Activated CD8-positive, alpha-beta T cell treated with anti-CD3 and anti-CD28 coated beads for 36 hours (primary cell): ENCODE data around the gene DAPK1. TPM values are rescaled to one million over a fixed set of nuclear protein-coding genes. Genes with fewer than 3 reads are reported as not detected.
A peak's percentile ranks its signal among the peaks of the same experiment; 100 is the strongest.

ENCODE experiments used
- ATAC-seq: fragments of 200-7000 bp; cut with Tn5 transposase; one replicate; pipeline ENCODE4 v1.10.0; 2021; ENCODE audit warnings: mild to moderate bottlenecking, moderate library complexity
- CTCF ChIA-PET: fragments of 350-600 bp; sonication (Branson Sonifier 250); formaldehyde crosslinking; loops from one replicate; lab custom pipeline; 2021; ENCODE audit warnings: antibody characterized with exemption; lab: Charles Lee
- POLR2A ChIA-PET: fragments of 350-600 bp; sonication (Branson Sonifier 250); formaldehyde crosslinking; loops from one replicate; lab custom pipeline; 2021; ENCODE audit warnings: antibody characterized with exemption; lab: Charles Lee
- DNase-seq: peaks from one replicate; pipeline ENCODE4 v3.0.0-alpha.2; 2020
- H3K27ac Mint-ChIP-seq: one replicate; pipeline ENCODE4 v1.8.0; 2021; ENCODE audit warnings: mild to moderate bottlenecking, mixed read lengths
- H3K27me3 Mint-ChIP-seq: one replicate; pipeline ENCODE4 v1.8.0; 2021; ENCODE audit warnings: mixed read lengths
- H3K36me3 Mint-ChIP-seq: one replicate; pipeline ENCODE4 v1.8.0; 2021; ENCODE audit warnings: low read depth, mixed read lengths
- H3K4me1 Mint-ChIP-seq: one replicate; pipeline ENCODE4 v1.8.0; 2021; ENCODE audit warnings: low read depth, mixed read lengths
- H3K4me3 Mint-ChIP-seq: one replicate; pipeline ENCODE4 v1.8.0; 2021; ENCODE audit warnings: mild to moderate bottlenecking, moderate library complexity, mixed read lengths
- H3K9me3 Mint-ChIP-seq: one replicate; pipeline ENCODE4 v1.8.0; 2021; ENCODE audit warnings: mixed read lengths
- CTCF ChIP-seq: fragments of 200-600 bp; IDR thresholded peaks from one replicate; pipeline ENCODE4 v1.8.0; 2022; ENCODE audit warnings: antibody characterized with exemption, mild to moderate bottlenecking
- intact Hi-C: fragments of 100-400 bp; cut with micrococcal nuclease; formaldehyde crosslinking; loops from one replicate; pipeline ENCODE4 v1.10.0; 2022
- total RNA-seq, 2 experiments: library from RNA; stranded (reverse); gene quantifications; one replicate each; pipeline ENCODE4 v1.2.3, GENCODE V29; 2021

DAPK1 gene
- total RNA-seq, 2 experiments from 2014 or later, result 1.7 to 2.1 TPM

GRCh38 chr9:87501806-87502205 is 4.1 kb downstream of the DAPK1 start:
- ATAC-seq, result no peak
- no peak for DNase-seq
- Mint-ChIP-seq H3K4me3 (no peak overlapping the region), H3K9me3 (no peaks in the 10 kb centered on the region), H3K36me3 (no peaks in the 10 kb centered on the region), H3K27me3 (peaks cover 32% of the 10 kb centered on the region), H3K4me1 (peaks cover 24% of the 10 kb centered on the region), H3K27ac (no peak overlapping the region)
- TF ChIP-seq CTCF, result no peak
- CTCF ChIA-PET, result no interaction called here
- POLR2A ChIA-PET, result no interaction called here
- intact Hi-C loops, result no loop called here

GRCh38 chr9:87502391-87503221 is 4.9 kb downstream of the DAPK1 start:
- no peaks in the 10 kb centered on the region for H3K36me3 Mint-ChIP-seq
- DNase-seq (no peak), ATAC-seq (no peak)
- ChIA-PET POLR2A (no interaction called here), CTCF (no interaction called here)
- H3K4me3 Mint-ChIP-seq, result no peak overlapping the region
- no peaks in the 10 kb centered on the region for H3K9me3 Mint-ChIP-seq
- H3K4me1 Mint-ChIP-seq, result peaks cover 24% of the 10 kb centered on the region
- intact Hi-C loops, result no loop called here
- H3K27me3 Mint-ChIP-seq, result peaks cover 26% of the 10 kb centered on the region
- H3K27ac Mint-ChIP-seq, result no peak overlapping the region
- no peak for TF ChIP-seq CTCF

GRCh38 chr9:87503430-87503829 is 5.8 kb downstream of the DAPK1 start:
- ATAC-seq (no peak), DNase-seq (no peak)
- ChIA-PET POLR2A (no interaction called here), CTCF (no interaction called here)
- Mint-ChIP-seq H3K36me3 (no peaks in the 10 kb centered on the region), H3K9me3 (no peaks in the 10 kb centered on the region), H3K27ac (no peak overlapping the region), H3K4me1 (peaks cover 24% of the 10 kb centered on the region), H3K4me3 (no peak overlapping the region), H3K27me3 (peaks cover 25% of the 10 kb centered on the region)
- intact Hi-C loops, result no loop called here
- no peak for TF ChIP-seq CTCF

- Mint-ChIP-seq H3K9me3 (no peaks in the 10 kb centered on the region), H3K4me1 (peaks cover 22% of the 10 kb centered on the region), H3K4me3 (no peak overlapping the region), H3K27me3 (peaks cover 22% of the 10 kb centered on the region), H3K27ac (no peak overlapping the region), H3K36me3 (no peaks in the 10 kb centered on the region)
- DNase-seq (peak; percentile 7), ATAC-seq (no peak)
- intact Hi-C loops, result no loop called here
- POLR2A ChIA-PET, result no interaction called here
- CTCF ChIA-PET, result no interaction called here
- TF ChIP-seq CTCF, result no peak
These were observed 6.3 kb downstream of the DAPK1 start for GRCh38 chr9:87503927-87504326.

- H3K27ac Mint-ChIP-seq, result no peak overlapping the region
- H3K9me3 Mint-ChIP-seq, result no peaks in the 10 kb centered on the region
- ChIA-PET CTCF (no interaction called here), POLR2A (no interaction called here)
- intact Hi-C loops, result no loop called here
- H3K4me3 Mint-ChIP-seq, result no peak overlapping the region
- ATAC-seq (no peak), DNase-seq (no peak)
- H3K36me3 Mint-ChIP-seq, result no peaks in the 10 kb centered on the region
- no peak for TF ChIP-seq CTCF
- H3K4me1 Mint-ChIP-seq, result peaks cover 15% of the 10 kb centered on the region
- peaks cover 14% of the 10 kb centered on the region for H3K27me3 Mint-ChIP-seq
These were observed 7.3 kb downstream of the DAPK1 start for GRCh38 chr9:87504938-87505337.
